HEK293 (cell line): Measurements from ENCODE around the gene SRP9.

ENCODE experiments used
- KLF10 ChIP-seq: fragments of 450-650 bp; IDR thresholded peaks from 2 replicates; pipeline ENCODE4 v1.5.1; 2018; ENCODE audit warnings: missing biosample characterization, mild to moderate bottlenecking, missing genetic modification characterization
- REST ChIP-seq: fragments of 450-650 bp; formaldehyde crosslinking; IDR thresholded peaks from 2 replicates; pipeline ENCODE4 v1.5.1; 2016; ENCODE audit warnings: missing biosample characterization, missing genetic modification characterization
- SETDB1 ChIP-seq: IDR thresholded peaks from one replicate; pipeline ENCODE4 v1.6.1; 2017; ENCODE audit warnings: mild to moderate bottlenecking, low read length, moderate library complexity, mixed read lengths; ENCODE audit not compliant: insufficient read length
- YY1 ChIP-seq: fragments of 450-650 bp; formaldehyde crosslinking; IDR thresholded peaks from 2 replicates; pipeline ENCODE4 v1.5.1; 2018; ENCODE audit warnings: missing biosample characterization, missing genetic modification characterization
- ZBTB1 ChIP-seq: fragments of 450-650 bp; formaldehyde crosslinking; IDR thresholded peaks from 2 replicates; pipeline ENCODE4 v1.5.1; 2016; ENCODE audit warnings: missing biosample characterization, missing genetic modification characterization
- ZBTB17 ChIP-seq: fragments of 450-650 bp; formaldehyde crosslinking; IDR thresholded peaks from 2 replicates; pipeline ENCODE4 v1.5.1; 2016; ENCODE audit warnings: missing biosample characterization, missing genetic modification characterization
- ZNF274 ChIP-seq, 2 experiments: fragments of 200-500 bp in 1 of 2; fragments of 450-650 bp in 1 of 2; sonication (Bioruptor generic) in 1 of 2; formaldehyde crosslinking in 1 of 2; IDR thresholded peaks; 2 replicates each; pipeline versions ENCODE4 v1.5.1 to v1.6.1; 2014 to 2016; ENCODE audit warnings: borderline replicate concordance in 1 of 2, inconsistent platforms in 1 of 2, low read length in 1 of 2, missing biosample characterization in 1 of 2, missing genetic modification characterization in 1 of 2
- ZNF366 ChIP-seq: fragments of 450-650 bp; formaldehyde crosslinking; conservative IDR thresholded peaks from 2 replicates; pipeline ENCODE4 v1.5.1; 2016; ENCODE audit warnings: missing biosample characterization, missing genetic modification characterization
- ZNF549 ChIP-seq: fragments of 450-650 bp; IDR thresholded peaks from 2 replicates; pipeline ENCODE4 v1.5.1; 2018; ENCODE audit warnings: missing biosample characterization, missing genetic modification characterization, mild to moderate bottlenecking, inconsistent platforms, moderate library complexity
- ZNF654 ChIP-seq: fragments of 450-650 bp; formaldehyde crosslinking; IDR thresholded peaks from 2 replicates; pipeline ENCODE4 v1.5.1; 2016; ENCODE audit warnings: low read depth, missing biosample characterization, missing genetic modification characterization
- ZNF776 ChIP-seq: fragments of 450-650 bp; formaldehyde crosslinking; IDR thresholded peaks from 2 replicates; pipeline ENCODE4 v1.5.0; 2017; ENCODE audit warnings: missing biosample characterization, missing genetic modification characterization, borderline replicate concordance
- ZSCAN30 ChIP-seq: fragments of 450-650 bp; IDR thresholded peaks from 2 replicates; pipeline ENCODE4 v1.5.1; 2018; ENCODE audit warnings: missing biosample characterization, mild to moderate bottlenecking, missing genetic modification characterization, moderate library complexity
- TF ChIP-seq, protein P1 (sequence below): fragments of 450-650 bp; formaldehyde crosslinking; IDR thresholded peaks from 2 replicates; pipeline ENCODE4 v1.5.1; 2016; ENCODE audit warnings: missing biosample characterization, missing genetic modification characterization

DNA sequence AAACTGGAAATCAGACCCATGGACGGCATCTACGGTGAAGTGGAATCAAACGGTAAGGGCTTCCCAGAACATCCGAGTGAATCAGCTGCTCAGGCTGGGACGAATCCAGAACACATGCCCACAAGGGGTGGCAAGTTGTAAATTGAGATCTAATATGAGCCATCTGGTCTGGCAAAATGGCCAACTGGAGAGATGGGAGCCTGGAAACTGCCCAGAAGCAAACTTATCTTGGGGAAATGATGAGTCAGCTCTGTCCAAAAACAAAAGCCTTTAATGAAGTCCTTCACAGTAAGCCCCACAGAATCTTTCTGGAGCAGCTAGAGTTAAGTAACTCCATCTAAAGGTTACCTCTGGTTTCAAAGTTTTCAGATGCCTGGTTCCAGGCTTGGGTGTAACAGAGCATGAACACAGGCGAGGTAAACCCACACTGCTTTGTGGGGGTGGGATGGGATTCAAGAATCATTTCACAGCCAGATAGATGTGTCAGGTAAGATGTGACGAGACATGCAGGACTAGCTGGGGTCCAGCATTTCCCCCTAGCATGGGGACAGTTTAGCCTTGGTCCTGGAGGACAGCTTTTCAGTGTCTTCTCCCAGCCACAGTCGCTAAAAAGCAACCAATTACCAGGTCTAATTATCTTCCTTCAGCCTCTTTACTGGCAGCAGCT, 10.5 kb upstream of the SRP9 start:
- TF ChIP-seq YY1, result no peak
- TF ChIP-seq, protein P1, sequence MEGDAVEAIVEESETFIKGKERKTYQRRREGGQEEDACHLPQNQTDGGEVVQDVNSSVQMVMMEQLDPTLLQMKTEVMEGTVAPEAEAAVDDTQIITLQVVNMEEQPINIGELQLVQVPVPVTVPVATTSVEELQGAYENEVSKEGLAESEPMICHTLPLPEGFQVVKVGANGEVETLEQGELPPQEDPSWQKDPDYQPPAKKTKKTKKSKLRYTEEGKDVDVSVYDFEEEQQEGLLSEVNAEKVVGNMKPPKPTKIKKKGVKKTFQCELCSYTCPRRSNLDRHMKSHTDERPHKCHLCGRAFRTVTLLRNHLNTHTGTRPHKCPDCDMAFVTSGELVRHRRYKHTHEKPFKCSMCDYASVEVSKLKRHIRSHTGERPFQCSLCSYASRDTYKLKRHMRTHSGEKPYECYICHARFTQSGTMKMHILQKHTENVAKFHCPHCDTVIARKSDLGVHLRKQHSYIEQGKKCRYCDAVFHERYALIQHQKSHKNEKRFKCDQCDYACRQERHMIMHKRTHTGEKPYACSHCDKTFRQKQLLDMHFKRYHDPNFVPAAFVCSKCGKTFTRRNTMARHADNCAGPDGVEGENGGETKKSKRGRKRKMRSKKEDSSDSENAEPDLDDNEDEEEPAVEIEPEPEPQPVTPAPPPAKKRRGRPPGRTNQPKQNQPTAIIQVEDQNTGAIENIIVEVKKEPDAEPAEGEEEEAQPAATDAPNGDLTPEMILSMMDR, result no peak
- no peak for TF ChIP-seq ZNF274 (IDR thresholded peaks at IDR 0.05; ENCODE audit: low read length)
- no peak for TF ChIP-seq ZNF274 (tag by site-specific recombination; IDR thresholded peaks at IDR 0.05; ENCODE audit: borderline replicate concordance)
- no peak for TF ChIP-seq ZBTB1
- TF ChIP-seq SETDB1, result no peak
- no peak for TF ChIP-seq ZNF366 (tag by site-specific recombination)
- no peak for TF ChIP-seq ZSCAN30
- no peak for TF ChIP-seq KLF10 (tag by site-specific recombination)
- no peak for TF ChIP-seq REST (tag by site-specific recombination)
- TF ChIP-seq ZNF549, result no peak
- no peak for TF ChIP-seq ZNF776 (tag by site-specific recombination)
- peak; percentile 40 for TF ChIP-seq ZBTB17 (tag by site-specific recombination)
- TF ChIP-seq ZNF654, result no peak
